HG03378 (cell line): ENCODE results near the gene XPNPEP2.

Experiments used
- ATAC-seq: cut with Tn5 transposase; IDR thresholded peaks from one replicate; pipeline ENCODE4 v1.9.1; 2021; ENCODE audit warnings: mild to moderate bottlenecking, moderate library complexity; ENCODE audit not compliant: unreplicated experiment

Gene XPNPEP2

GRCh38 chrX:129777218-129778030, 38.6 kb downstream of the XPNPEP2 start:
- ATAC-seq: no peak

- ATAC-seq: no peak
Measured at GRCh38 chrX:129779086-129779672, 40.4 kb downstream of the XPNPEP2 start.

- peak; percentile 39 for ATAC-seq
Measured at GRCh38 chrX:129779747-129780146, 41.0 kb downstream of the XPNPEP2 start, which contains the start of gene SASH3. Gene SASH3 (plus strand): TSS chrX:129779949. CDS start chrX:129780098, 149 bp downstream.

- no peak for ATAC-seq
Measured at GRCh38 chrX:129780441-129781105, 41.8 kb downstream of the XPNPEP2 start.

- ATAC-seq: peak; percentile 79
Measured at GRCh38 chrX:129781134-129781672, 42.4 kb downstream of the XPNPEP2 start.

GRCh38 chrX:129781680-129782495, 43.1 kb downstream of the XPNPEP2 start:
- ATAC-seq: no peak

GRCh38 chrX:129782706-129783105, 43.9 kb downstream of the XPNPEP2 start:
- ATAC-seq: no peak

- no peak for ATAC-seq
Measured at GRCh38 chrX:129783291-129783713, 44.5 kb downstream of the XPNPEP2 start.

GRCh38 chrX:129784371-129784770, 45.6 kb downstream of the XPNPEP2 start:
- no peak for ATAC-seq

GRCh38 chrX:129785160-129785947, 46.6 kb downstream of the XPNPEP2 start:
- no peak for ATAC-seq

- peak; percentile 91 for ATAC-seq
Measured at GRCh38 chrX:129786210-129786651, 47.5 kb downstream of the XPNPEP2 start.

GRCh38 chrX:129787336-129788055, 48.7 kb downstream of the XPNPEP2 start:
- ATAC-seq: no peak

- ATAC-seq: no peak
Measured at GRCh38 chrX:129788527-129788926, 49.7 kb downstream of the XPNPEP2 start.

- no peak for ATAC-seq
Measured at GRCh38 chrX:129790146-129790545, 51.4 kb downstream of the XPNPEP2 start.

- ATAC-seq: no peak
Measured at GRCh38 chrX:129790808-129791207, 52.0 kb downstream of the XPNPEP2 start.

GRCh38 chrX:129791336-129791735, 52.6 kb downstream of the XPNPEP2 start:
- no peak for ATAC-seq

- ATAC-seq: no peak
Measured at GRCh38 chrX:129791961-129792570, 53.3 kb downstream of the XPNPEP2 start.

- no peak for ATAC-seq
Measured at GRCh38 chrX:129792586-129793291, 54.0 kb downstream of the XPNPEP2 start.
